Uterus (tissue), 2 donors: ENCODE data around the gene SPATA45.

Source experiments
- CTCF ChIP-seq, 4 experiments: fragments of 200-600 bp in 2 of 4; fragments of 450-650 bp in 2 of 4; sonication (generic) in 2 of 4; IDR thresholded peaks; one replicate each; pipeline ENCODE4 v1.5.1; 2016 to 2019; ENCODE audit warnings: antibody characterized with exemption in 4 of 4, mild to moderate bottlenecking in 2 of 4, moderate library complexity in 1 of 4
- POLR2A ChIP-seq, 2 donors: fragments of 450-650 bp; IDR thresholded peaks; one replicate each; pipeline ENCODE4 v1.6.1; 2016; ENCODE audit warnings: antibody characterized with exemption in 2 of 2, mild to moderate bottlenecking in 1 of 2, moderate library complexity in 1 of 2

GRCh38 chr1:212847549-212847948 is at the start of gene SPATA45:
- no peak for TF ChIP-seq CTCF (IDR thresholded peaks at IDR 0.05)
- TF ChIP-seq POLR2A (IDR thresholded peaks at IDR 0.05), result no peak
